ENCODE measurements around the gene EPB41. TPM values are rescaled to one million over a fixed set of nuclear protein-coding genes. Genes with fewer than 3 reads are reported as not detected.
"Not testable (repeated sequence)": the region's sequence is repeated elsewhere in the genome, so short reads cannot be mapped to it uniquely, and the experiment has no call there.

EPB41 gene
- total RNA-seq, 2 experiments from 2014 or later: 94.5 to 95.4 TPM

- no peaks in the 10 kb centered on the region for H3K9me3 Mint-ChIP-seq (ENCODE audit: insufficient read depth)
- peak overlapping the region; percentile 67 for H3K4me3 Mint-ChIP-seq
- POLR2A ChIA-PET: interaction anchor here (3.5 kb wide), 1 partner anchor 13 kb away, joined by 27 read pairs; the partner anchor contains the start of gene EPB41
- no peak for DNase-seq
- ATAC-seq: peak; percentile 60
- H3K36me3 Mint-ChIP-seq (ENCODE audit: low read depth): peaks cover 12% of the 10 kb centered on the region
- H3K4me1 Mint-ChIP-seq (ENCODE audit: low read depth): peaks cover 48% of the 10 kb centered on the region
- H3K27ac Mint-ChIP-seq: peak overlapping the region; percentile 90
- H3K27me3 Mint-ChIP-seq (ENCODE audit: low read depth): no peaks in the 10 kb centered on the region
- CTCF ChIA-PET: interaction anchor here (0.6 to 2.1 kb wide), 6 partner anchors 47 to 407 kb away, joined by 3 to 9 read pairs (median 4); no protein-coding TSS in a partner anchor
These were observed 14.1 kb downstream of the EPB41 start for GRCh38 chr1:28928314-28928941.

GRCh38 chr1:28933277-28933676, 18.9 kb downstream of the EPB41 start:
- DNase-seq (no peak), ATAC-seq (peak; percentile 34)
- POLR2A ChIA-PET: no interaction called here
- H3K36me3 Mint-ChIP-seq (ENCODE audit: low read depth): peaks cover 21% of the 10 kb centered on the region
- no peaks in the 10 kb centered on the region for H3K27me3 Mint-ChIP-seq (ENCODE audit: low read depth)
- no peak overlapping the region for H3K4me3 Mint-ChIP-seq
- peaks cover 34% of the 10 kb centered on the region for H3K4me1 Mint-ChIP-seq (ENCODE audit: low read depth)
- no peak overlapping the region for H3K27ac Mint-ChIP-seq
- CTCF ChIA-PET: interaction anchor here (1.0 to 1.3 kb wide), 3 partner anchors 15 to 269 kb away, joined by 3 read pairs; partner anchors contain the start of gene SRSF4
- no peaks in the 10 kb centered on the region for H3K9me3 Mint-ChIP-seq (ENCODE audit: insufficient read depth)

GRCh38 chr1:28933918-28934317, 19.5 kb downstream of the EPB41 start:
- ChIA-PET CTCF (no interaction called here), POLR2A (no interaction called here)
- ATAC-seq (no peak), DNase-seq (no peak)
- H3K27ac Mint-ChIP-seq: no peak overlapping the region
- H3K9me3 Mint-ChIP-seq (ENCODE audit: insufficient read depth): no peaks in the 10 kb centered on the region
- H3K4me3 Mint-ChIP-seq: no peak overlapping the region
- H3K4me1 Mint-ChIP-seq (ENCODE audit: low read depth): peaks cover 28% of the 10 kb centered on the region
- no peaks in the 10 kb centered on the region for H3K27me3 Mint-ChIP-seq (ENCODE audit: low read depth)
- H3K36me3 Mint-ChIP-seq (ENCODE audit: low read depth): peaks cover 24% of the 10 kb centered on the region

GRCh38 chr1:28934676-28935075, 20.3 kb downstream of the EPB41 start:
- Mint-ChIP-seq H3K36me3 (ENCODE audit: low read depth) (peaks cover 27% of the 10 kb centered on the region), H3K9me3 (ENCODE audit: insufficient read depth) (no peaks in the 10 kb centered on the region), H3K4me3 (no peak overlapping the region), H3K27ac (no peak overlapping the region), H3K4me1 (ENCODE audit: low read depth) (peaks cover 27% of the 10 kb centered on the region), H3K27me3 (ENCODE audit: low read depth) (no peaks in the 10 kb centered on the region)
- DNase-seq: no peak
- CTCF ChIA-PET: no interaction called here
- POLR2A ChIA-PET: no interaction called here
- ATAC-seq: no peak

- H3K36me3 Mint-ChIP-seq (ENCODE audit: low read depth): peaks cover 27% of the 10 kb centered on the region
- DNase-seq (no peak), ATAC-seq (no peak)
- H3K4me1 Mint-ChIP-seq (ENCODE audit: low read depth): peaks cover 27% of the 10 kb centered on the region
- CTCF ChIA-PET: interaction anchor here (0.8 to 0.9 kb wide), 2 partner anchors 33 to 98 kb away, joined by 3 read pairs; no protein-coding TSS in a partner anchor
- no peak overlapping the region for H3K4me3 Mint-ChIP-seq
- no peak overlapping the region for H3K27ac Mint-ChIP-seq
- H3K9me3 Mint-ChIP-seq (ENCODE audit: insufficient read depth): no peaks in the 10 kb centered on the region
- H3K27me3 Mint-ChIP-seq (ENCODE audit: low read depth): no peaks in the 10 kb centered on the region
- POLR2A ChIA-PET: no interaction called here
These were observed 20.9 kb downstream of the EPB41 start for GRCh38 chr1:28935293-28935692.

GRCh38 chr1:28936094-28936493, 21.7 kb downstream of the EPB41 start:
- H3K27ac Mint-ChIP-seq: no peak overlapping the region
- CTCF ChIA-PET: interaction anchor here (0.8 to 1.0 kb wide), 3 partner anchors 32 to 97 kb away, joined by 3 read pairs; no protein-coding TSS in a partner anchor

GRCh38 chr1:28936528-28936927, 22.2 kb downstream of the EPB41 start:
- H3K27ac Mint-ChIP-seq: no peak overlapping the region
- DNase-seq (no peak), ATAC-seq (no peak)
- H3K4me3 Mint-ChIP-seq: no peak overlapping the region
- H3K4me1 Mint-ChIP-seq (ENCODE audit: low read depth): peaks cover 31% of the 10 kb centered on the region
- no peaks in the 10 kb centered on the region for H3K9me3 Mint-ChIP-seq (ENCODE audit: insufficient read depth)
- ChIA-PET CTCF (interaction anchor here (1.0 kb wide), 1 partner anchor 31 kb away, joined by 3 read pairs; no protein-coding TSS in a partner anchor), POLR2A (no interaction called here)
- no peaks in the 10 kb centered on the region for H3K27me3 Mint-ChIP-seq (ENCODE audit: low read depth)
- peaks cover 25% of the 10 kb centered on the region for H3K36me3 Mint-ChIP-seq (ENCODE audit: low read depth)

More at GRCh38 chr1:28936094-28936493, 21.7 kb downstream of the EPB41 start:
- Mint-ChIP-seq H3K36me3 (ENCODE audit: low read depth) (peaks cover 25% of the 10 kb centered on the region), H3K27me3 (ENCODE audit: low read depth) (no peaks in the 10 kb centered on the region), H3K9me3 (ENCODE audit: insufficient read depth) (no peaks in the 10 kb centered on the region), H3K4me1 (ENCODE audit: low read depth) (peaks cover 29% of the 10 kb centered on the region), H3K4me3 (no peak overlapping the region)
- DNase-seq: no peak
- no peak for ATAC-seq
- POLR2A ChIA-PET: no interaction called here

- CTCF ChIA-PET: interaction anchor here (1.4 kb wide), 1 partner anchor 90 kb away, joined by 3 read pairs; no protein-coding TSS in a partner anchor
These were observed 29.2 kb downstream of the EPB41 start for GRCh38 chr1:28943581-28943980.

GRCh38 chr1:28950006-28950405, 35.6 kb downstream of the EPB41 start:
- Mint-ChIP-seq H3K27me3 (ENCODE audit: low read depth) (no peaks in the 10 kb centered on the region), H3K4me3 (no peak overlapping the region), H3K36me3 (ENCODE audit: low read depth) (peaks cover 3% of the 10 kb centered on the region), H3K27ac (no peak overlapping the region), H3K4me1 (ENCODE audit: low read depth) (no peaks in the 10 kb centered on the region), H3K9me3 (ENCODE audit: insufficient read depth) (no peaks in the 10 kb centered on the region)
- ChIA-PET POLR2A (no interaction called here), CTCF (interaction anchor here (0.7 kb wide), 1 partner anchor 10 kb away, joined by 3 read pairs; no protein-coding TSS in a partner anchor)
- ATAC-seq: no peak
- no peak for DNase-seq

More at GRCh38 chr1:28943581-28943980, 29.2 kb downstream of the EPB41 start:
- H3K36me3 Mint-ChIP-seq (ENCODE audit: low read depth); DNase-seq; POLR2A ChIA-PET; ATAC-seq; H3K27me3 Mint-ChIP-seq (ENCODE audit: low read depth); H3K9me3 Mint-ChIP-seq (ENCODE audit: insufficient read depth); H3K27ac Mint-ChIP-seq; H3K4me3 Mint-ChIP-seq: not testable (repeated sequence)
- peaks cover 14% of the 10 kb centered on the region for H3K4me1 Mint-ChIP-seq (ENCODE audit: low read depth)

GRCh38 chr1:28950449-28950848, 36.1 kb downstream of the EPB41 start:
- CTCF ChIA-PET: no interaction called here
- ATAC-seq (no peak), DNase-seq (no peak)
- H3K27me3 Mint-ChIP-seq (ENCODE audit: low read depth): no peaks in the 10 kb centered on the region
- POLR2A ChIA-PET: no interaction called here
- no peaks in the 10 kb centered on the region for H3K4me1 Mint-ChIP-seq (ENCODE audit: low read depth)
- no peak overlapping the region for H3K4me3 Mint-ChIP-seq
- H3K36me3 Mint-ChIP-seq (ENCODE audit: low read depth): peaks cover 4% of the 10 kb centered on the region
- no peaks in the 10 kb centered on the region for H3K9me3 Mint-ChIP-seq (ENCODE audit: insufficient read depth)
- H3K27ac Mint-ChIP-seq: no peak overlapping the region

- Mint-ChIP-seq H3K27ac (no peak overlapping the region), H3K36me3 (ENCODE audit: low read depth) (peaks cover 5% of the 10 kb centered on the region), H3K4me3 (no peak overlapping the region), H3K9me3 (ENCODE audit: insufficient read depth) (no peaks in the 10 kb centered on the region), H3K27me3 (ENCODE audit: low read depth) (no peaks in the 10 kb centered on the region), H3K4me1 (ENCODE audit: low read depth) (peaks cover 7% of the 10 kb centered on the region)
- ChIA-PET CTCF (no interaction called here), POLR2A (no interaction called here)
- DNase-seq (no peak), ATAC-seq (no peak)
These were observed 39.9 kb downstream of the EPB41 start for GRCh38 chr1:28954126-28954726.

- ChIA-PET POLR2A (interaction anchor here (0.5 kb wide), 1 partner anchor 376 kb away, joined by 3 read pairs; no protein-coding TSS in a partner anchor), CTCF (no interaction called here)
- no peaks in the 10 kb centered on the region for H3K27me3 Mint-ChIP-seq (ENCODE audit: low read depth)
These were observed 41.7 kb downstream of the EPB41 start for GRCh38 chr1:28956038-28956464.

More at GRCh38 chr1:28956038-28956464, 41.7 kb downstream of the EPB41 start:
- H3K27ac Mint-ChIP-seq: no peak overlapping the region
- peaks cover 7% of the 10 kb centered on the region for H3K4me1 Mint-ChIP-seq (ENCODE audit: low read depth)
- DNase-seq (no peak), ATAC-seq (no peak)
- H3K4me3 Mint-ChIP-seq: no peak overlapping the region
- H3K36me3 Mint-ChIP-seq (ENCODE audit: low read depth): peaks cover 5% of the 10 kb centered on the region
- H3K9me3 Mint-ChIP-seq (ENCODE audit: insufficient read depth): no peaks in the 10 kb centered on the region
